ENCODE measurements around the gene FOXC1.

Gene FOXC1

GRCh38 chr6:1590580-1590979 is 19.1 kb upstream of the FOXC1 start:
- no peak for TF ChIP-seq ZFX (IDR thresholded peaks at IDR 0.05; ENCODE audit: borderline replicate concordance)
- no peak for TF ChIP-seq CTCF (IDR thresholded peaks at IDR 0.05)
- H3K27ac ChIP-seq: no peak overlapping the region

- TF ChIP-seq CTCF (IDR thresholded peaks at IDR 0.05) (no peak), ZFX (IDR thresholded peaks at IDR 0.05; ENCODE audit: borderline replicate concordance) (no peak)
- no peak overlapping the region for H3K27ac ChIP-seq
Observed at GRCh38 chr6:1591243-1591642, 18.5 kb upstream of the FOXC1 start.

- H3K27ac ChIP-seq: no peak overlapping the region
- TF ChIP-seq CTCF (IDR thresholded peaks at IDR 0.05) (no peak), ZFX (IDR thresholded peaks at IDR 0.05; ENCODE audit: borderline replicate concordance) (no peak)
Observed at GRCh38 chr6:1591926-1592325, 17.8 kb upstream of the FOXC1 start.

DNA sequence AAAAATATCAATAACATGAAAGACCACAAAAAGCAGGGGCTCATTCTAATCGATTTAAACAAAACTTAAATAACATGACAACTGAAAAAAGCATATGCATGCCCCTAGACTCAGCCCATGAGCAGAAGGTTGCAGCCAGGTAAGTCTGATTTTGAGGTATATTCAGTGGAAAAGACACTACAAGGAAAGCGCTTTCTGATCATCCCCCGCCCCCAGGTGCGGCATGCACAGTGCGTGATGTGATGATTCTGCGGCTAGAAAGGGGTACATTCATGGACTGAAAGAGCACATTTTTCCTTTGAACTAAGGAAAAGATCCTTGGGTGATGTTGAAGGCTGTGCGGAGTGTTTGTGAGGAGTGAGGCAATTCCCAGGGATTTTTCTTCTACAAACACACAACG is 16.9 kb upstream of the FOXC1 start:
- no peak overlapping the region for H3K27ac ChIP-seq
- TF ChIP-seq CTCF (IDR thresholded peaks at IDR 0.05): no peak
- TF ChIP-seq ZFX (IDR thresholded peaks at IDR 0.05; ENCODE audit: borderline replicate concordance): no peak

DNA sequence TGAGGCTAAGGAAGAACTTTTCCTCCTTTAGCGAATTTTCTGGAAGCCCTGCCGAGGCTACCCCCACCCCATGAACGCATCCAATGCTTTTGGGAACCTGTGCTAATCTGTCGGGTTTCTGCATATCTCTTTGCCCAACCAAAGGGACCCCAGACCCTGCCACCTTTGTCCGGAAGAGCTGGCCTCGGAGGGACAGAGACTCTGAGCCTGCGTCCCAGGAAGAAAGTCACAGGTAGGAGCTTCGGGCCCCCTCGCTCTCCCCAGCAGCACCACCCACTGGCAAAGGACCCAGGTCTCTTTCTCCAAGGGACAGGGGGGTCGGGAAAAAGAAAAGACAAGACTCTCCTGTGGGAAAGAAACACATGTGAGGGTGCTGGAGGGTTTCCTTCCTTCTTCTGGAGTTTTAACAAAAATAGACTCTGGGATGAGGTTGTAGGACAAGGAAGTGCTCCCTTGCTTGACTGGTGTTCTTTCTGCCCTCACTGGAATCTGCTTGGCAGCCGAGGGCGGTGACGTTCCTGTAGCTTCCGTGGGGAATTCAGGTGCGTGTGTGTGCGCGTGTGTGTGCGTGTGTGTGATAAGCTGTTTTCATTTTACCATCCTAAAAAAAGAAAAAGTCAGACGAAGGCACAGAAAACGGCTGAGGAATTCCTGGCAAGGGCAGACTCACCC is 16.3 kb upstream of the FOXC1 start:
- TF ChIP-seq CTCF (IDR thresholded peaks at IDR 0.05): no peak
- no peak for TF ChIP-seq ZFX (IDR thresholded peaks at IDR 0.05; ENCODE audit: borderline replicate concordance)
- H3K27ac ChIP-seq: no peak overlapping the region

- TF ChIP-seq ZFX (IDR thresholded peaks at IDR 0.05; ENCODE audit: borderline replicate concordance) (no peak), CTCF (IDR thresholded peaks at IDR 0.05) (no peak)
- no peak overlapping the region for H3K27ac ChIP-seq
Observed at GRCh38 chr6:1593958-1594314, 15.8 kb upstream of the FOXC1 start.

DNA sequence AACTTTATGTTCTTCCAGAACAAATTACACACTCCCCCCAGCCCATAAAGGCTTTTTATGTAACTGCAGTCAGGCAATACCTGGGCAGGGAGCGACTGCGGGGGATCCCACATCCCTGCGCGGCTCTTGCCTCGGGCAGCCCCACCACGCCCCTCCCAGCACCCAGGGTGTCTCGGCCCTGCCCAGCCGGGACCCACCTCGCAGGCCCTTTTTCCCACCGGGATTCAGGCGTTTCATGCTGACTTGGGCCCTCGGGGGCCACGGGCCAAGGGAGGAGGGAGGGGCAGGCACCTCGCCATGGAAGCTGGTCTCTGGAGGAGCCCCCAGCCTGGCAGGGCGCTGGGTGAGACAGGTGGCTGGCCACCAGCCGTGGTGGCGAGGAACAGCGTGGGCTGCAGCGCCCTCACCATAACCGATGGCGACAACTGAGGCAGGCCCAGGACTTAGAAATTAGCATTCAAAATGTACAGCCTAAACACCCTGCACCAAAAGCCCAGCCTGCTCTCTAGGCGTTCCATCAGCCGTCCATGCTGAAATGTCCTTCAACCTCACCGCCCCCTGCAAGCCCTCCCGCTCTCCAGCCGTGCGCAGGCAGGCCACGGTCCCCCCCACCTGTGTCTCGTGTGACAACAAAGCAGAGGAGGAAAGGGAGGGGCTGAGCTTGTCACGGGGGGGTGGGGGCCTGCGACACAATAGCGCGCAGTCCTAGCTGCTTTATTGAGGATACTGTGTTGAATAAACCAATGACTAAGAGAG is 15.1 kb upstream of the FOXC1 start:
- TF ChIP-seq CTCF (IDR thresholded peaks at IDR 0.05) (no peak), ZFX (IDR thresholded peaks at IDR 0.05; ENCODE audit: borderline replicate concordance) (no peak)

More for the DNA sequence above, 15.1 kb upstream of the FOXC1 start:
- no peak overlapping the region for H3K27ac ChIP-seq
